Caco-2 (cell line): ENCODE measurements around the gene SPOUT1. TPM values are rescaled to one million over a fixed set of nuclear protein-coding genes. Genes with fewer than 3 reads are reported as not detected.

Experiments used
- BruUV-seq: library from RNA; stranded (reverse); fragments of 400-500 nt; replicated peaks from 2 replicates; lab custom pipeline; 2021; lab: Mats Ljungman, UMichigan
- CTCF ChIA-PET: fragments of 300-600 bp; sonication (Branson Sonifier 250); formaldehyde crosslinking; loops from one replicate; lab custom pipeline; 2022; ENCODE audit warnings: antibody characterized with exemption; lab: Charles Lee
- POLR2A ChIA-PET: fragments of 300-600 bp; sonication (Branson Sonifier 250); formaldehyde crosslinking; loops from one replicate; lab custom pipeline; 2022; ENCODE audit warnings: antibody characterized with exemption; lab: Charles Lee
- DNase-seq, 2 experiments: peaks; one replicate each; pipeline versions ENCODE4 v3.0.0 to v3.0.0-alpha.2; 2020 to 2022
- H3K27me3 ChIP-seq: replicated peaks from 2 replicates; pipeline ENCODE4 v1.6.0; 2011; ENCODE audit warnings: low read length; ENCODE audit not compliant: control insufficient read depth, insufficient read depth
- H3K36me3 ChIP-seq: 2 replicates; pipeline ENCODE4 v1.5.1; 2011; ENCODE audit warnings: low read length; ENCODE audit not compliant: control insufficient read depth, insufficient read depth
- H3K4me1 ChIP-seq: fragments of 250-450 bp; sonication (Bioruptor Pico); 2 replicates; pipeline ENCODE4 v1.5.1; 2020; ENCODE audit warnings: mild to moderate bottlenecking
- H3K4me3 ChIP-seq: 2 replicates; pipeline ENCODE4 v1.5.1; 2011; ENCODE audit warnings: low read depth, mild to moderate bottlenecking, control low read depth, low read length
- H3K9me3 ChIP-seq: fragments of 250-450 bp; sonication (Bioruptor Pico); 2 replicates; pipeline ENCODE4 v1.5.1; 2020; ENCODE audit warnings: mild to moderate bottlenecking, moderate library complexity
- H3K27ac Mint-ChIP-seq: one replicate; pipeline ENCODE4 v1.8.0; 2022; ENCODE audit warnings: mixed read lengths; ENCODE audit not compliant: unreplicated experiment
- H3K27me3 Mint-ChIP-seq: one replicate; pipeline ENCODE4 v1.8.0; 2022; ENCODE audit warnings: mixed read lengths; ENCODE audit not compliant: insufficient read depth, unreplicated experiment
- H3K36me3 Mint-ChIP-seq: one replicate; pipeline ENCODE4 v1.8.0; 2022; ENCODE audit warnings: mild to moderate bottlenecking, mixed read lengths; ENCODE audit not compliant: insufficient read depth, unreplicated experiment
- H3K4me1 Mint-ChIP-seq: one replicate; pipeline ENCODE4 v1.8.0; 2022; ENCODE audit warnings: low read depth, mixed read lengths; ENCODE audit not compliant: unreplicated experiment
- H3K4me3 Mint-ChIP-seq: one replicate; pipeline ENCODE4 v1.8.0; 2022; ENCODE audit warnings: mild to moderate bottlenecking, moderate library complexity, mixed read lengths; ENCODE audit not compliant: unreplicated experiment
- H3K9me3 Mint-ChIP-seq: one replicate; pipeline ENCODE4 v1.8.0; 2022; ENCODE audit warnings: mixed read lengths; ENCODE audit not compliant: unreplicated experiment
- intact Hi-C: fragments of 100-400 bp; cut with micrococcal nuclease; formaldehyde crosslinking; loops from one replicate; pipeline ENCODE4 v1.10.0; 2022; ENCODE audit not compliant: unreplicated experiment
- total RNA-seq: library from RNA; stranded (reverse); gene quantifications from 2 replicates; pipeline ENCODE4 v1.2.3, GENCODE V29; 2022
- TF ChIP-seq, protein P1 (sequence below), 2 experiments: fragments of 200-600 bp in 1 of 2; IDR thresholded peaks; 1 replicate in 1 of 2; 2 replicates in 1 of 2; pipeline versions ENCODE4 v1.5.1 to v1.8.0; 2011 to 2022; ENCODE audit warnings: antibody characterized with exemption in 1 of 2, control low read depth in 1 of 2, inconsistent platforms in 1 of 2, low read depth in 1 of 2, low read length in 1 of 2, mild to moderate bottlenecking in 1 of 2, moderate library complexity in 1 of 2; ENCODE audit not compliant: insufficient read depth in 1 of 2, severe bottlenecking in 1 of 2, unreplicated experiment in 1 of 2

Gene SPOUT1
- total RNA-seq, 1 experiment from 2014 or later = 88.0 TPM

- Histone ChIP-seq H3K4me3 (no peak overlapping the region), H3K36me3 (peaks cover 1% of the 10 kb centered on the region), H3K4me1 (no peaks in the 10 kb centered on the region; the same call in none of the 2 replicates), H3K27me3 (no peaks in the 10 kb centered on the region), H3K9me3 (no peaks in the 10 kb centered on the region)
- POLR2A ChIA-PET = interaction anchor here (1.0 kb wide), 1 partner anchor 9 kb away, joined by 3 read pairs; the partner anchor contains the start of gene SPOUT1
- Mint-ChIP-seq H3K4me1 (peaks cover 15% of the 10 kb centered on the region), H3K27ac (peak overlapping the region; percentile 40), H3K36me3 (peaks cover 73% of the 10 kb centered on the region), H3K9me3 (no peaks in the 10 kb centered on the region), H3K27me3 (no peaks in the 10 kb centered on the region), H3K4me3 (peak overlapping the region; percentile 77)
- DNase-seq = no peak
- intact Hi-C loops = no loop called here
- BruUV-seq = TSS peak; percentile 4
- CTCF ChIA-PET = no interaction called here
- TF ChIP-seq, protein P1, sequence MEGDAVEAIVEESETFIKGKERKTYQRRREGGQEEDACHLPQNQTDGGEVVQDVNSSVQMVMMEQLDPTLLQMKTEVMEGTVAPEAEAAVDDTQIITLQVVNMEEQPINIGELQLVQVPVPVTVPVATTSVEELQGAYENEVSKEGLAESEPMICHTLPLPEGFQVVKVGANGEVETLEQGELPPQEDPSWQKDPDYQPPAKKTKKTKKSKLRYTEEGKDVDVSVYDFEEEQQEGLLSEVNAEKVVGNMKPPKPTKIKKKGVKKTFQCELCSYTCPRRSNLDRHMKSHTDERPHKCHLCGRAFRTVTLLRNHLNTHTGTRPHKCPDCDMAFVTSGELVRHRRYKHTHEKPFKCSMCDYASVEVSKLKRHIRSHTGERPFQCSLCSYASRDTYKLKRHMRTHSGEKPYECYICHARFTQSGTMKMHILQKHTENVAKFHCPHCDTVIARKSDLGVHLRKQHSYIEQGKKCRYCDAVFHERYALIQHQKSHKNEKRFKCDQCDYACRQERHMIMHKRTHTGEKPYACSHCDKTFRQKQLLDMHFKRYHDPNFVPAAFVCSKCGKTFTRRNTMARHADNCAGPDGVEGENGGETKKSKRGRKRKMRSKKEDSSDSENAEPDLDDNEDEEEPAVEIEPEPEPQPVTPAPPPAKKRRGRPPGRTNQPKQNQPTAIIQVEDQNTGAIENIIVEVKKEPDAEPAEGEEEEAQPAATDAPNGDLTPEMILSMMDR (IDR thresholded peaks at IDR 0.05; ENCODE audit: insufficient read depth in 1 of 2, low read depth in 1 of 2, low read length in 1 of 2, severe bottlenecking in 1 of 2, unreplicated experiment in 1 of 2) = no peak
Observed at GRCh38 chr9:128820665-128821583, 8.7 kb downstream of the SPOUT1 start.

GRCh38 chr9:128819716-128820664, 9.6 kb downstream of the SPOUT1 start:
- no peaks in the 10 kb centered on the region for H3K9me3 Mint-ChIP-seq
- no peak for DNase-seq
- peaks cover 15% of the 10 kb centered on the region for H3K4me1 Mint-ChIP-seq
- TF ChIP-seq, protein P1 (IDR thresholded peaks at IDR 0.05; ENCODE audit: insufficient read depth in 1 of 2, low read depth in 1 of 2, low read length in 1 of 2, severe bottlenecking in 1 of 2, unreplicated experiment in 1 of 2) = no peak
- intact Hi-C loops = loop anchor here (2.0 to 5.0 kb wide), 4 partner anchors 49 to 95 kb away; partner anchors contain the start of genes KYAT1, LRRC8A, ZDHHC12 and ZER1
- no peaks in the 10 kb centered on the region for H3K27me3 Mint-ChIP-seq
- CTCF ChIA-PET = interaction anchor here (0.7 to 2.2 kb wide), 2 partner anchors 10 to 117 kb away, joined by 3 to 42 read pairs; partner anchors contain the start of gene SPOUT1
- no peaks in the 10 kb centered on the region for H3K9me3 ChIP-seq
- no peaks in the 10 kb centered on the region for H3K27me3 ChIP-seq
- H3K36me3 Mint-ChIP-seq = peaks cover 72% of the 10 kb centered on the region
- H3K4me1 ChIP-seq = no peaks in the 10 kb centered on the region; the same call in none of the 2 replicates
- POLR2A ChIA-PET = interaction anchor here (0.6 to 2.8 kb wide), 2 partner anchors 10 to 128 kb away, joined by 3 to 43 read pairs; partner anchors contain the start of gene SPOUT1
- H3K4me3 ChIP-seq = peak overlapping the region; percentile 95
- H3K27ac Mint-ChIP-seq = no peak overlapping the region
- H3K4me3 Mint-ChIP-seq = peak overlapping the region; percentile 77
- peaks cover 1% of the 10 kb centered on the region for H3K36me3 ChIP-seq
- BruUV-seq = no TSS peak
